Mesothelial cell of epicardium (in vitro differentiated cells): ENCODE results near the gene RUNX1. TPM values are rescaled to one million over a fixed set of nuclear protein-coding genes. Genes with fewer than 3 reads are reported as not detected.

Experiments
- DNase-seq, 2 experiments: peaks; one replicate each; pipeline ENCODE4 v3.0.0; 2021; ENCODE audit warnings: low spot score in 2 of 2; ENCODE audit not compliant: unreplicated experiment in 2 of 2
- H3K27ac Mint-ChIP-seq: 2 replicates; pipeline ENCODE4 v1.8.0; 2021; ENCODE audit warnings: mixed read lengths
- H3K27me3 Mint-ChIP-seq: 2 replicates; pipeline ENCODE4 v1.8.0; 2021; ENCODE audit warnings: low read depth, mixed read lengths
- H3K36me3 Mint-ChIP-seq: 2 replicates; pipeline ENCODE4 v1.8.0; 2021; ENCODE audit warnings: mixed read lengths
- H3K4me1 Mint-ChIP-seq: 2 replicates; pipeline ENCODE4 v1.8.0; 2021; ENCODE audit warnings: mixed read lengths
- H3K4me3 Mint-ChIP-seq: 2 replicates; pipeline ENCODE4 v1.8.0; 2021; ENCODE audit warnings: mild to moderate bottlenecking, moderate library complexity, mixed read lengths
- H3K9me3 Mint-ChIP-seq: 2 replicates; pipeline ENCODE4 v1.8.0; 2021; ENCODE audit warnings: mixed read lengths
- total RNA-seq: library from RNA; stranded (reverse); gene quantifications from 3 replicates; pipeline ENCODE4 v1.2.1, GENCODE V29; 2021
- TF ChIP-seq, protein P1 (sequence below): fragments of 200-600 bp; sonication (generic); IDR thresholded peaks from one replicate; pipeline ENCODE4 v1.5.0; 2021; ENCODE audit warnings: antibody characterized with exemption; ENCODE audit not compliant: unreplicated experiment

The RUNX1 gene
- total RNA-seq, 1 donor from 2014 or later, result 41.2 TPM

DNA sequence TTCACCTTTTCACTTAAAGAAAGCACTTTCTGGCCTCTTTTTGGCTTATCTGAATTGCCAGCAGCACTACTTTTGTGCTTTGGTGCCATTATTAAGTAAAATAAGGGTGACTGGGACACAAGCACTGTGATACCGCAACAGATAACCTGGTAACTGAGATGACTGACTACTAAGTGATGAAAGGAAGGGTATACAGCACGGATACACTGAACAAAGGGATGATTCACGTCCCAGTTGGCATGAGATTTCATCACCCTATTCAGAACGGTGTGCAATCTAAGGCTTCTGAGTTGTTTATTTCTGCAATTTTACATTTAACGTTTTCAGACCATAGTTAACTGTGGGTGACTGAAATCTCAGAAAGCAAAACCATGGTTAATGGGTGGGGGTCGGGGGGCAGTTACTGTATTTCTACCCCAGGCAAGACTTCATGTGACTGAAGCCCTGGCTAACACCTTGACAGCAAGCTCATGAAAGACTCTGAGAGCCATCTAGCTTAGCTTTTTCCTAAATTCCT is 277.5 kb downstream of the RUNX1 start:
- Mint-ChIP-seq H3K36me3 (peaks cover 2% of the 10 kb centered on the region), H3K27me3 (no peaks in the 10 kb centered on the region), H3K4me1 (peaks cover 14% of the 10 kb centered on the region), H3K27ac (no peak overlapping the region), H3K4me3 (no peak overlapping the region), H3K9me3 (peaks cover 13% of the 10 kb centered on the region)
- DNase-seq, result no peak
- TF ChIP-seq, protein P1, sequence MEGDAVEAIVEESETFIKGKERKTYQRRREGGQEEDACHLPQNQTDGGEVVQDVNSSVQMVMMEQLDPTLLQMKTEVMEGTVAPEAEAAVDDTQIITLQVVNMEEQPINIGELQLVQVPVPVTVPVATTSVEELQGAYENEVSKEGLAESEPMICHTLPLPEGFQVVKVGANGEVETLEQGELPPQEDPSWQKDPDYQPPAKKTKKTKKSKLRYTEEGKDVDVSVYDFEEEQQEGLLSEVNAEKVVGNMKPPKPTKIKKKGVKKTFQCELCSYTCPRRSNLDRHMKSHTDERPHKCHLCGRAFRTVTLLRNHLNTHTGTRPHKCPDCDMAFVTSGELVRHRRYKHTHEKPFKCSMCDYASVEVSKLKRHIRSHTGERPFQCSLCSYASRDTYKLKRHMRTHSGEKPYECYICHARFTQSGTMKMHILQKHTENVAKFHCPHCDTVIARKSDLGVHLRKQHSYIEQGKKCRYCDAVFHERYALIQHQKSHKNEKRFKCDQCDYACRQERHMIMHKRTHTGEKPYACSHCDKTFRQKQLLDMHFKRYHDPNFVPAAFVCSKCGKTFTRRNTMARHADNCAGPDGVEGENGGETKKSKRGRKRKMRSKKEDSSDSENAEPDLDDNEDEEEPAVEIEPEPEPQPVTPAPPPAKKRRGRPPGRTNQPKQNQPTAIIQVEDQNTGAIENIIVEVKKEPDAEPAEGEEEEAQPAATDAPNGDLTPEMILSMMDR, result no peak

DNA sequence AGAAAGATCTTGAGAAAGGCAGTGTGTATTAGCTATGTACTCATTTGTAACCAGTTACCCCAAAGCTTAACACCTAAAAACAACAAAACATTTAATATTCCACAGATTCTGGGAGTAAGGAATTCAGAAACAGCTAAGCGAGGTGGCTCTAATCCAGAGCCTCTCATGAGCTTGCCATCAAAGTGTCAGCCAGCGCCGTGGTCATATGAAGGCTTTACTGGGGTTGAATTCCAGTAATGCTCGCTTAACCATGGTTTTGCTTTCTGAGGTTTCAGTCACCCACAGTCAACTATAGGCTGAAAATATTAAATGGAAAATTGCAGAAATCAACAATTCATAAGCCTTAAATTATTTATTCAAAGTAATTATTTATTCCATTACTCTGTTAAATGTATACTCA is 278.5 kb downstream of the RUNX1 start:
- TF ChIP-seq, protein P1, result no peak
- no peak for DNase-seq
- H3K27me3 Mint-ChIP-seq, result no peaks in the 10 kb centered on the region
- H3K9me3 Mint-ChIP-seq, result peaks cover 13% of the 10 kb centered on the region
- H3K4me1 Mint-ChIP-seq, result peaks cover 8% of the 10 kb centered on the region
- H3K4me3 Mint-ChIP-seq, result no peak overlapping the region
- peaks cover 2% of the 10 kb centered on the region for H3K36me3 Mint-ChIP-seq
- no peak overlapping the region for H3K27ac Mint-ChIP-seq

DNA sequence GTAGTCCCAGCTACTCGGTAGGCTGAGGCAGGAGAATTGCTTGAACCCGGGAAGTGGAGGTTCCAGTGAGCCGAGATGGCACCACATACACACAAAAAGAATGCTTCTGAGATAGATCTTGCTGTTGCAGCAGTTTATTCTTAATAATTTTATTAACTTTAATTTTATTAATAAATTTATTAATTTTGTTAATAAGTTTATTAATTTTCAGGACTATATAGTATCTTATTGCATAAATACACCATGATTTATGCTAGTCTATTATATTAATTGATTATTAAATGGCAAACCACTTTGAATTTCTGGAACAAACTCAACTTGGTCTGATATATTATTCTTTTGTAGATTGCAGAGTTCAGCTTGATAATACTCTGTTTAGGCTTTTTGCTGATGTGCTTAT is 280.8 kb downstream of the RUNX1 start:
- peaks cover 12% of the 10 kb centered on the region for H3K9me3 Mint-ChIP-seq
- peaks cover under 1% of the 10 kb centered on the region for H3K36me3 Mint-ChIP-seq
- DNase-seq, result no peak
- TF ChIP-seq, protein P1, result no peak
- no peak overlapping the region for H3K4me3 Mint-ChIP-seq
- no peak overlapping the region for H3K27ac Mint-ChIP-seq
- H3K27me3 Mint-ChIP-seq, result no peaks in the 10 kb centered on the region
- H3K4me1 Mint-ChIP-seq, result no peaks in the 10 kb centered on the region

DNA sequence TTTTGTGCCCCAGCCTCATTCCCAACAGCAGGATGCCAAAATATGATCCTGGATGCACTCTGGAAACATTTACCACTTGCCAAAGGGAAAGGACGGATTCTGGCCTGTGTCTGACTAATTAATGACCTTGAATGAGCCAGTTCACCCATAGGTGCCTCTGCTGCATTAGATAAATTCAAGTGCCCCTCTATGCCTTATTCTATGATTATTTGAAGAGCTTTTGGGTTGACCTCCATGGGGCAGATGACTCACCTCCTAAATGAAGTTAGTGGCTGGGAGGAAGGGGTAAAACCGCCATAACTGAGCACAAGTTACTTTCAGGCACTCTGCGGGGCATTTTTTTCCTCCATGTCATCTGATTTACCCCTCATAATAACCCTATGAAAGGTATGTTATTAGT is 282.2 kb downstream of the RUNX1 start:
- no peak overlapping the region for H3K27ac Mint-ChIP-seq
- TF ChIP-seq, protein P1, result no peak
- H3K27me3 Mint-ChIP-seq, result no peaks in the 10 kb centered on the region
- H3K36me3 Mint-ChIP-seq, result no peaks in the 10 kb centered on the region
- H3K9me3 Mint-ChIP-seq, result peaks cover 11% of the 10 kb centered on the region
- H3K4me1 Mint-ChIP-seq, result no peaks in the 10 kb centered on the region
- H3K4me3 Mint-ChIP-seq, result no peak overlapping the region
- no peak for DNase-seq

DNA sequence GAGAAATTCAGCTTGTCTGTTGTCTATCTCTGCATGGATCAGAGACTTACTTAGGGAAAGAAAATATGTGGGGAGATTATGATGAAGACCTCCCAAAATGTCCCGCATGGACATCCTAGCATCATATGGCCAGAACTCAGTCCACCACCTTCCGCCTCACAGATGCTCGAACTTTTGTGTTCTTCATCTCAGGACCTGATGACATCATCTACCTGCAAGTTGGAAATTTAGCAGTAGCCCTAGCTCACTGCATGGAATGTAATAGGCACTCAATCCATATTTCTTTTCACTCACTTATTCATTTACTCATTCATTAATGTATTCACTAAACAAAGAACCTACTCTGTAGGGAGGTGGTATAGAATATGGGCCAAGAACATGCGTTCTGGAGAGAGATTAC is 283.5 kb downstream of the RUNX1 start:
- no peak overlapping the region for H3K27ac Mint-ChIP-seq
- TF ChIP-seq, protein P1, result no peak

More for the DNA sequence above, 283.5 kb downstream of the RUNX1 start:
- Mint-ChIP-seq H3K36me3 (no peaks in the 10 kb centered on the region), H3K4me1 (no peaks in the 10 kb centered on the region), H3K27me3 (no peaks in the 10 kb centered on the region), H3K9me3 (peaks cover 11% of the 10 kb centered on the region), H3K4me3 (no peak overlapping the region)
- DNase-seq, result no peak
